Measurements from ENCODE around the gene ZMYND8.

Gene ZMYND8

DNA sequence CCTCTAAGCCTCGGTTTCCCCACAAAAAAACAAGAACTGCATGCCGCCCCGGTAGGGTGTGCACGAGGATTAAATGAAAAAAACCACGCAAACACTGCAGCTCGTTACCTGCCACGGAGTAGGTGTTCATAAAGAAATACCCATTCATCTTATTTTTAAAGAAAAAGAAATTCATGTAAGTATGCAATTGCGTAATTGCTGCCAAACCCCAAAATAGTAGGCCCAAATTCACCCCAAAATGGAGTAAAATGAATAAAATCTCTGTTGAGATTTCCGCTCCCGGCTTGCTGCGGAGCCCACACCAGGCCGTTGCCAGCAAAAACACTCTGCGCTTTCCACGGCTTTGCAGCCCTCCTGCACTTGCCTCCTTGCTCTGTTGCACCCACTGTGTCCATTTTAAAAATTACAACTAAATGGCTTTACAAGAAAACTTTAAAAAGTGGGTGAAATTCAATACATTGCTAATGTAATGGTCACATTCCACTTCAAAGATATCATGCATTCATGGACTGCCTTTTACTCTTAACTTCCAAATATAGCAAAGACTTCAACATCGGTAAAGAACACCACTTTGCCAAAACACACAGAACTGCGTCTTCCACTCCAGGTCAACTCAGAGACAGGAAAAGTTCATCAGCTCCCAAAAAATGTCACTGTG is 125.0 kb downstream of the ZMYND8 start:
- Histone ChIP-seq H2AFZ (ENCODE audit: low read depth, low read length) (no peak overlapping the region), H3K9me3 (ENCODE audit: insufficient read depth, low read length, severe bottlenecking) (no peaks in the 10 kb centered on the region), H3K4me1 (ENCODE audit: insufficient read depth, low read length) (no peaks in the 10 kb centered on the region), H3K9ac (ENCODE audit: low read depth, low read length) (no peak overlapping the region), H3K27me3 (ENCODE audit: insufficient read depth, low read length, poor library complexity) (no peaks in the 10 kb centered on the region), H3K27ac (ENCODE audit: low read length) (no peak overlapping the region), H3K36me3 (ENCODE audit: insufficient read depth, low read length) (peaks cover 93% of the 10 kb centered on the region), H3K4me3 (ENCODE audit: low read depth in 1 of 2, low read length in 2 of 2) (no peak overlapping the region), H3K79me2 (ENCODE audit: insufficient read depth, low read length) (no peaks in the 10 kb centered on the region), H4K20me1 (ENCODE audit: insufficient read depth, low read length) (peaks cover 7% of the 10 kb centered on the region; the same call in 1 of the 2 replicates), H3K4me2 (ENCODE audit: insufficient read depth, low read length) (no peak overlapping the region)
- no peak for ATAC-seq (ENCODE audit: insufficient read depth, low read depth)
- DNase-seq = no peak
- TF ChIP-seq EZH2 (IDR thresholded peaks at IDR 0.05; ENCODE audit: borderline replicate concordance, low read depth, low read length, severe bottlenecking) = no peak
- TF ChIP-seq, protein P1, sequence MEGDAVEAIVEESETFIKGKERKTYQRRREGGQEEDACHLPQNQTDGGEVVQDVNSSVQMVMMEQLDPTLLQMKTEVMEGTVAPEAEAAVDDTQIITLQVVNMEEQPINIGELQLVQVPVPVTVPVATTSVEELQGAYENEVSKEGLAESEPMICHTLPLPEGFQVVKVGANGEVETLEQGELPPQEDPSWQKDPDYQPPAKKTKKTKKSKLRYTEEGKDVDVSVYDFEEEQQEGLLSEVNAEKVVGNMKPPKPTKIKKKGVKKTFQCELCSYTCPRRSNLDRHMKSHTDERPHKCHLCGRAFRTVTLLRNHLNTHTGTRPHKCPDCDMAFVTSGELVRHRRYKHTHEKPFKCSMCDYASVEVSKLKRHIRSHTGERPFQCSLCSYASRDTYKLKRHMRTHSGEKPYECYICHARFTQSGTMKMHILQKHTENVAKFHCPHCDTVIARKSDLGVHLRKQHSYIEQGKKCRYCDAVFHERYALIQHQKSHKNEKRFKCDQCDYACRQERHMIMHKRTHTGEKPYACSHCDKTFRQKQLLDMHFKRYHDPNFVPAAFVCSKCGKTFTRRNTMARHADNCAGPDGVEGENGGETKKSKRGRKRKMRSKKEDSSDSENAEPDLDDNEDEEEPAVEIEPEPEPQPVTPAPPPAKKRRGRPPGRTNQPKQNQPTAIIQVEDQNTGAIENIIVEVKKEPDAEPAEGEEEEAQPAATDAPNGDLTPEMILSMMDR (IDR thresholded peaks at IDR 0.05; ENCODE audit: borderline replicate concordance, extremely low read depth, low read length, poor library complexity, severe bottlenecking) = no peak

DNA sequence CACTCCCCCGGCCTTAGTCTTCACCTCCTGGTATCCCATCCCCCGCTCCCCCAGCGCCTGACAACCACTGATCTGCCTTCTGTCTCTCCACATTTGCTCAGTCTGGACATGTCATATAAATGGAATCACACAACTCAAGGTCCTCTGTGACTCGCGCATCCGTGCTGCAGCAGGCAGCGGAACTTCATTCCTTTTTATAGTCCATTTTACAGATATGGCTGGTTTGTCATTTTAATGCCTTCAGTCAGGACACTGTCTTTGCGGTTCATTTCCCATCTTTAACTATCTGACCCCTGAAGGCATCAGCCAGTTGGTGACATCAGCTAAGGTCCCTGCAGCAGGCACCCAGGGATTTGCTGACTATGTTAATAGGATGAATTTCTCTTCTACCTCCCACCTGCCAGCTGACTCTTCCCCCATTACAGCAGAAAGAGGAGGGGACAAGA is 125.7 kb downstream of the ZMYND8 start:
- no peak for DNase-seq
- 0 out of 2 replicates have a peak, but pooled peaks cover 3% of the 10 kb centered on the region for H4K20me1 ChIP-seq (ENCODE audit: insufficient read depth, low read length)

DNA sequence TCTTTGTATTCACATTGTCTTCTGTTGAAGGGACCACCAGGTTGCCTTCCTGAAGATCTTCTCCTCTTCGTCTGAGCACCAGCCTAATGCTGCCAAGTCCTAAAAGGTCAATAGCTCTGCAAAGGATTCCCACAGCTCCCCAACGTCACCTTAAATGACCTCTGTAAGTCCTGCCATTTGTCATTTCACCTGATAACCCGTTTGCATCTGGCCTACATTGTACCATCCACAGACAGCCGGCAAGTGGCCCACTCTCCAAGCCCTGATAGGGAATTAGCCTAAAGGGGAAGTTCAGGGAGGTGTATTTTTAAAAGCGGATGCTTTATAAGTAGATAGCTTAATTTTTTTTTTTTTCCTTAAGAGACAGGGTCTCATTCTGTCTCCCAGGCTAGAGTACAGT is 127.8 kb downstream of the ZMYND8 start:
- Histone ChIP-seq H2AFZ (ENCODE audit: low read depth, low read length) (no peak overlapping the region), H3K4me2 (ENCODE audit: insufficient read depth, low read length) (no peak overlapping the region), H3K36me3 (ENCODE audit: insufficient read depth, low read length) (peaks cover 95% of the 10 kb centered on the region), H3K27ac (ENCODE audit: low read length) (no peak overlapping the region), H3K9ac (ENCODE audit: low read depth, low read length) (no peak overlapping the region), H3K9me3 (ENCODE audit: insufficient read depth, low read length, severe bottlenecking) (no peaks in the 10 kb centered on the region), H3K79me2 (ENCODE audit: insufficient read depth, low read length) (no peaks in the 10 kb centered on the region), H4K20me1 (ENCODE audit: insufficient read depth, low read length) (0 out of 2 replicates have a peak, but pooled peaks cover 3% of the 10 kb centered on the region), H3K4me1 (ENCODE audit: insufficient read depth, low read length) (no peaks in the 10 kb centered on the region), H3K4me3 (ENCODE audit: low read depth in 1 of 2, low read length in 2 of 2) (no peak overlapping the region), H3K27me3 (ENCODE audit: insufficient read depth, low read length, poor library complexity) (no peaks in the 10 kb centered on the region)
- ATAC-seq (ENCODE audit: insufficient read depth, low read depth) (no peak), DNase-seq (no peak)
- TF ChIP-seq, protein P1 (IDR thresholded peaks at IDR 0.05; ENCODE audit: borderline replicate concordance, extremely low read depth, low read length, poor library complexity, severe bottlenecking) = no peak

More for the DNA sequence above, 125.7 kb downstream of the ZMYND8 start:
- H3K9ac ChIP-seq (ENCODE audit: low read depth, low read length) = no peak overlapping the region
- no peak for ATAC-seq (ENCODE audit: insufficient read depth, low read depth)
- H2AFZ ChIP-seq (ENCODE audit: low read depth, low read length) = no peak overlapping the region
- no peaks in the 10 kb centered on the region for H3K79me2 ChIP-seq (ENCODE audit: insufficient read depth, low read length)
- H3K27ac ChIP-seq (ENCODE audit: low read length) = no peak overlapping the region
- H3K4me1 ChIP-seq (ENCODE audit: insufficient read depth, low read length) = no peaks in the 10 kb centered on the region
- no peaks in the 10 kb centered on the region for H3K9me3 ChIP-seq (ENCODE audit: insufficient read depth, low read length, severe bottlenecking)
- TF ChIP-seq, protein P1 (IDR thresholded peaks at IDR 0.05; ENCODE audit: borderline replicate concordance, extremely low read depth, low read length, poor library complexity, severe bottlenecking) = no peak
- TF ChIP-seq EZH2 (IDR thresholded peaks at IDR 0.05; ENCODE audit: borderline replicate concordance, low read depth, low read length, severe bottlenecking) = no peak
- H3K27me3 ChIP-seq (ENCODE audit: insufficient read depth, low read length, poor library complexity) = no peaks in the 10 kb centered on the region
- no peak overlapping the region for H3K4me2 ChIP-seq (ENCODE audit: insufficient read depth, low read length)
- peaks cover 93% of the 10 kb centered on the region for H3K36me3 ChIP-seq (ENCODE audit: insufficient read depth, low read length)
- no peak overlapping the region for H3K4me3 ChIP-seq (ENCODE audit: low read depth in 1 of 2, low read length in 2 of 2)

All from DND-41 (cell line).